Right lobe of liver (tissue), 6 donors: ENCODE data around the gene SLC7A1. TPM values are rescaled to one million over a fixed set of nuclear protein-coding genes. Genes with fewer than 3 reads are reported as not detected.

Source experiments
- ATAC-seq, 4 donors: fragments of 200-7000 bp; cut with Tn5 transposase; one replicate each; pipeline ENCODE4 v1.9.1; 2020; ENCODE audit warnings: mild to moderate bottlenecking in 4 of 4, moderate library complexity in 4 of 4
- DNase-seq, 3 donors: peaks; one replicate each; pipeline ENCODE4 v3.0.0-alpha.2; 2020
- H3K27ac ChIP-seq, 3 donors: fragments of 200-600 bp; one replicate each; pipeline ENCODE4 v1.8.0; 2022
- H3K27me3 ChIP-seq, 2 donors: fragments of 200-600 bp; one replicate each; pipeline ENCODE4 v1.8.0; 2022
- H3K36me3 ChIP-seq, 4 donors: fragments of 200-600 bp; sonication (generic) in 1 of 4; one replicate each; pipeline versions ENCODE4 v1.5.1 to v1.8.0; 2017 to 2022; ENCODE audit warnings: control low read depth in 1 of 4
- H3K4me1 ChIP-seq, 4 donors: fragments of 200-600 bp; sonication (generic) in 1 of 4; one replicate each; pipeline versions ENCODE4 v1.5.1 to v1.8.0; 2017 to 2022; ENCODE audit warnings: control low read depth in 1 of 4
- H3K4me3 ChIP-seq, 3 donors: fragments of 200-600 bp; one replicate each; pipeline ENCODE4 v1.8.0; 2022
- H3K9me3 ChIP-seq, 4 donors: fragments of 200-600 bp; sonication (generic) in 1 of 4; one replicate each; pipeline versions ENCODE4 v1.5.1 to v1.8.0; 2017 to 2022; ENCODE audit warnings: control low read depth in 1 of 4
- CTCF ChIP-seq, 4 donors: fragments of 200-600 bp in 3 of 4; fragments of 450-650 bp in 1 of 4; IDR thresholded peaks; one replicate each; pipeline versions ENCODE4 v1.5.1 to v1.8.0; 2016 to 2022; ENCODE audit warnings: antibody characterized with exemption in 4 of 4, mild to moderate bottlenecking in 2 of 4
- POLR2A ChIP-seq: fragments of 450-650 bp; IDR thresholded peaks from one replicate; pipeline ENCODE4 v1.6.1; 2017; ENCODE audit warnings: antibody characterized with exemption, mild to moderate bottlenecking
- WGBS: methylation state at CpG from one replicate; pipeline ENCODE4 v1.1.6; 2018; ENCODE audit warnings: low coverage, low lambda C conversion rate; ENCODE audit not compliant: insufficient coverage; ENCODE audit errors: missing lambda C conversion rate; 5-methylcytosine and 5-hydroxymethylcytosine counted together
- intact Hi-C, 2 donors: fragments of 100-400 bp; cut with DNase I; formaldehyde crosslinking; loops; one replicate each; pipeline versions ENCODE4 v1.11.2 to v1.14.1; 2022
- total RNA-seq, 6 experiments: library from RNA; depleted of rRNA in 2 of 6; stranded (reverse); fragments of >200 nt in 2 of 6; fragmentation: NEBNext Ultra II Directional in 3 of 6; extraction: Animal tissue kit (Norgen Biotek cat#: 25700) in 3 of 6; gene quantifications; one replicate each; pipeline versions ENCODE4 v1.1.0 to v1.2.4, GENCODE V29; 2016 to 2023
- donor health status: DM: no; HTN: yes; CAD: no.
- donor health status: DM: no; HTN: no; CAD: no.
- donor health status: DM: no; HTN: no; CAD: no.
- donor health status: DM: no; HTN: yes; CAD: no.
- donor health status: DM: no; HTN: yes; CAD: no.

Gene SLC7A1
- total RNA-seq, 6 experiments from 2014 or later = 0.70 to 6.5 (median 3.7) TPM

- WGBS = 78% methylated on average over 14 of the region's 14 CpGs
- Histone ChIP-seq H3K27me3 (no peaks in the 10 kb centered on the region), H3K4me1 (no peaks in the 10 kb centered on the region), H3K4me3 (no peak overlapping the region), H3K36me3 (no peaks in the 10 kb centered on the region), H3K9me3 (no peaks in the 10 kb centered on the region), H3K27ac (no peak overlapping the region)
- ATAC-seq = no peak
- intact Hi-C loops = no loop called here
- no peak for DNase-seq
- no peak for TF ChIP-seq POLR2A
- TF ChIP-seq CTCF (IDR thresholded peaks at IDR 0.05) = no peak
Observed at GRCh38 chr13:29489650-29490560, 105.6 kb downstream of the SLC7A1 start.

- intact Hi-C loops = no loop called here
- Histone ChIP-seq H3K27ac (no peak overlapping the region), H3K4me1 (no peaks in the 10 kb centered on the region), H3K9me3 (no peaks in the 10 kb centered on the region), H3K27me3 (no peaks in the 10 kb centered on the region), H3K4me3 (no peak overlapping the region), H3K36me3 (no peaks in the 10 kb centered on the region)
- no peak for TF ChIP-seq CTCF (IDR thresholded peaks at IDR 0.05)
- no peak for TF ChIP-seq POLR2A
- DNase-seq = no peak
- 81% methylated on average over 15 of the region's 22 CpGs for WGBS
- no peak for ATAC-seq
Observed at GRCh38 chr13:29487466-29488454, 107.7 kb downstream of the SLC7A1 start.

GRCh38 chr13:29486551-29486950 is 108.9 kb downstream of the SLC7A1 start:
- Histone ChIP-seq H3K4me3 (no peak overlapping the region), H3K4me1 (no peaks in the 10 kb centered on the region), H3K36me3 (no peaks in the 10 kb centered on the region), H3K27me3 (no peaks in the 10 kb centered on the region), H3K27ac (no peak overlapping the region), H3K9me3 (no peaks in the 10 kb centered on the region)
- ATAC-seq (no peak), DNase-seq (no peak)
- intact Hi-C loops = no loop called here
- TF ChIP-seq POLR2A (no peak), CTCF (IDR thresholded peaks at IDR 0.05) (no peak)
- WGBS = 63% methylated on average over 3 of the region's 3 CpGs

GRCh38 chr13:29484796-29485195 is 110.7 kb downstream of the SLC7A1 start:
- Histone ChIP-seq H3K27me3 (no peaks in the 10 kb centered on the region), H3K4me1 (no peaks in the 10 kb centered on the region), H3K9me3 (no peaks in the 10 kb centered on the region), H3K36me3 (no peaks in the 10 kb centered on the region), H3K27ac (no peak overlapping the region), H3K4me3 (no peak overlapping the region)
- DNase-seq (no peak), ATAC-seq (no peak)
- intact Hi-C loops = no loop called here
- no CpG with 5 or more reads among the region's 7 CpGs for WGBS
- TF ChIP-seq POLR2A = no peak
- TF ChIP-seq CTCF (IDR thresholded peaks at IDR 0.05) = no peak
